Aorta (tissue), 5 donors: ENCODE data around the gene PRPSAP2. TPM values are rescaled to one million over a fixed set of nuclear protein-coding genes. Genes with fewer than 3 reads are reported as not detected.
"Not testable (repeated sequence)": the region's sequence is repeated elsewhere in the genome, so short reads cannot be mapped to it uniquely, and the experiment has no call there.

Experiments
- ATAC-seq: fragments of 200-7000 bp; cut with Tn5 transposase; one replicate; pipeline ENCODE4 v1.9.1; 2022; ENCODE audit warnings: moderate library complexity; ENCODE audit not compliant: low FRiP score
- DNase-seq, 2 donors: peaks; one replicate each; pipeline ENCODE4 v3.0.0-alpha.2; 2020
- H3K27ac ChIP-seq, 2 donors: one replicate each; pipeline ENCODE4 v1.5.1; 2013; ENCODE audit warnings: low read length in 2 of 2, mild to moderate bottlenecking in 2 of 2, moderate library complexity in 2 of 2, control low read depth in 1 of 2, inconsistent platforms in 1 of 2, low read depth in 1 of 2
- H3K27me3 ChIP-seq, 2 donors: one replicate each; pipeline ENCODE4 v1.6.1; 2013; ENCODE audit warnings: control low read depth in 1 of 2, low read length in 1 of 2, mild to moderate bottlenecking in 1 of 2, moderate library complexity in 1 of 2; ENCODE audit not compliant: insufficient read depth in 2 of 2, control insufficient read depth in 1 of 2
- H3K36me3 ChIP-seq, 2 donors: one replicate each; pipeline ENCODE4 v1.6.1; 2013; ENCODE audit warnings: control low read depth in 1 of 2, low read length in 1 of 2, mild to moderate bottlenecking in 1 of 2; ENCODE audit not compliant: insufficient read depth in 2 of 2, control insufficient read depth in 1 of 2
- H3K4me1 ChIP-seq, 2 donors: one replicate each; pipeline ENCODE4 v1.6.1; 2013; ENCODE audit warnings: low read length in 2 of 2, control low read depth in 1 of 2, mild to moderate bottlenecking in 1 of 2, moderate library complexity in 1 of 2; ENCODE audit not compliant: insufficient read depth in 2 of 2, control insufficient read depth in 1 of 2
- H3K4me3 ChIP-seq, 2 donors: one replicate each; pipeline ENCODE4 v1.5.1; 2013; ENCODE audit warnings: low read length in 2 of 2, control low read depth in 1 of 2, mild to moderate bottlenecking in 1 of 2
- H3K9me3 ChIP-seq: one replicate; pipeline ENCODE4 v1.6.1; 2013; ENCODE audit warnings: mild to moderate bottlenecking, low read length; ENCODE audit not compliant: control insufficient read depth
- WGBS, 2 donors: extraction: QIAGEN DNeasy Blood & Tissue Kit; methylation state at CpG; one replicate each; pipeline ENCODE4 v1.1.7; 2013; 5-methylcytosine and 5-hydroxymethylcytosine counted together
- intact Hi-C, 2 donors: fragments of 100-400 bp; cut with DNase I; formaldehyde crosslinking; loops; one replicate each; pipeline versions ENCODE4 v1.14.2 to v1.15.0; 2022
- polyA plus RNA-seq, 2 donors: library from polyadenylated mRNA; stranded (reverse); fragments of 200-250 nt; gene quantifications; one replicate each; pipeline ENCODE4 v1.2.3, GENCODE V29; 2013
- total RNA-seq, 2 donors: library from RNA; stranded (reverse); fragmentation: NEBNext Ultra II Directional; extraction: Animal tissue kit (Norgen Biotek cat#: 25700); gene quantifications; one replicate each; pipeline ENCODE4 v1.2.1, GENCODE V29; 2021
- donor health status: healthy with polysubstance abuse.
- donor health status: Bipolar disorder and iron deficiency.
- donor health status: DM: no; HTN: no; CAD: no.
- donor health status: DM: no; HTN: no; CAD: no.
- donor health status: DM: yes; HTN: yes; CAD: no.

PRPSAP2 gene
- total and polyA plus RNA-seq, 4 donors = 17.6 to 31.8 (median 19.6) TPM

DNA sequence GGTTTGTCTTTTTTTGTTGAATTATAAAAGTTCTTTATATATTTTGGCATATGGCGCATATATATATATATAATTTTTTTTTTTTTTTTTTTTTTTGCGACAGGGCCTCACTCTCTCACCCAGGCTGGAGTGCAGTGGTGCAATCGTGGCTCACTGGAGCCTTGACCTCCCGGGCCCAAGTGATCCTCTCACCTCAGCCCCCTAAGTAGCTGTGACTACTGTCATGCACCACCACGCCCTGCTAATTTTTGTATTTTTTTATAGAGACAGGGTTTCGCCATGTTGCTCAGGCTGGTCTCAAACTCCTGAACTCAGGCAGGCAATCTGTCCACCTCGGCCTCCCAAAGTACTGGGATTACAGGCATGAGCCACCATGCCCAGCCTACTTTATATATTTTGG, 64.7 kb downstream of the PRPSAP2 start:
- 97 to 99% methylated on average over 7 of the region's 7 CpGs for WGBS, 2 donors

DNA sequence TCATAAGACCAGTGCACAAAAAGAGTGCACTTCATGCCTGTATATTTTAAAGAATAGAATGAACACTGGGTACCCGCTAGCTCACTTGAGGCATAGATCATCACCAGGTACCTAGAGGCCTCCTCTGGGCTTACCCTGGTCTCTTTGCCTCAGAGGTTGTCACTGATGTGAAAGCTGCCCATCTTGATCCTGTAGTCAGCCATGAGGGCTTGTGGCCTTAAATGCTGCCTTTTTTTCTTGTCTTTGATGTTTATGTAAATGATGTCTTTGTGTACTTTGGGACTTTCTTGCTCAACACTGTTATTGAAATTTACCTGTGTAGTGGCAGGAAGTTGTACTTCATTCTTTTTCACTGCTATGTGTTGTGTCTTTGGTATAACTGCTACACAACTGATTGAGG, 67.3 kb downstream of the PRPSAP2 start:
- DNase-seq (no peak), ATAC-seq (no peak)
- no peaks in the 10 kb centered on the region for H3K27me3 ChIP-seq
- WGBS, 2 donors = 100% methylated on average over 1 of the region's 1 CpG
- intact Hi-C loops = no loop called here
- no peaks in the 10 kb centered on the region for H3K4me1 ChIP-seq
- H3K36me3 ChIP-seq = no peaks in the 10 kb centered on the region
- H3K4me3 ChIP-seq = no peak overlapping the region
- H3K9me3 ChIP-seq = no peaks in the 10 kb centered on the region
- no peak overlapping the region for H3K27ac ChIP-seq

More for the DNA sequence above, 64.7 kb downstream of the PRPSAP2 start:
- H3K4me1 ChIP-seq, ATAC-seq, H3K4me3 ChIP-seq, H3K27ac ChIP-seq, H3K9me3 ChIP-seq, DNase-seq, intact Hi-C loops, H3K27me3 ChIP-seq, H3K36me3 ChIP-seq: not testable (repeated sequence)

DNA sequence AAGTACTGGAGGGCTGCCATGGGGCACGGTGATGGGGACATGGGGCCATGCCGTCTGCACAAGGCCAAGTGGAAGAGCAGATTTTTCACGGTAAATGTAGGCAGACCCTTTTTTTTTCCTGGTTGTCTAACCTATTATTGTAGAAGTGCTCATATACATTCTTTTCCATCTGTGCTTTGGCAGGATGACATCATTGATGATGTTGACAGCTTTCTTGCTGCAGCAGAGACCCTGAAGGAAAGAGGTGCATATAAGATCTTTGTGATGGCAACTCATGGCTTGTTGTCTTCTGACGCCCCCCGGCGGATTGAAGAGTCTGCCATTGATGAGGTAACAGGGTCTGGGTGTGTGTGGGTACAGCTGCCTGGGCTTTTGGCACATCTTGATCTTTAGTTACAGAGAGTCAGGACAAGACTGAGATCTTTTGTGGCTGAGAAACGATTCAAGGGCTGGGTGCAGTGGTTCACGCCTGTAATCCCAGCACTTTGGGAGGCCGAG, 70.7 kb downstream of the PRPSAP2 start:
- DNase-seq (no peak), ATAC-seq (no peak)
- H3K4me1 ChIP-seq = no peaks in the 10 kb centered on the region
- peaks cover 3 to 4% of the 10 kb centered on the region in 2 donors for H3K36me3 ChIP-seq
- no peaks in the 10 kb centered on the region for H3K9me3 ChIP-seq
- no peak overlapping the region for H3K4me3 ChIP-seq
- H3K27me3 ChIP-seq = no peaks in the 10 kb centered on the region
- intact Hi-C loops = no loop called here
- 77 to 83% methylated on average over 9 of the region's 9 CpGs for WGBS, 2 donors
- H3K27ac ChIP-seq = no peak overlapping the region

DNA sequence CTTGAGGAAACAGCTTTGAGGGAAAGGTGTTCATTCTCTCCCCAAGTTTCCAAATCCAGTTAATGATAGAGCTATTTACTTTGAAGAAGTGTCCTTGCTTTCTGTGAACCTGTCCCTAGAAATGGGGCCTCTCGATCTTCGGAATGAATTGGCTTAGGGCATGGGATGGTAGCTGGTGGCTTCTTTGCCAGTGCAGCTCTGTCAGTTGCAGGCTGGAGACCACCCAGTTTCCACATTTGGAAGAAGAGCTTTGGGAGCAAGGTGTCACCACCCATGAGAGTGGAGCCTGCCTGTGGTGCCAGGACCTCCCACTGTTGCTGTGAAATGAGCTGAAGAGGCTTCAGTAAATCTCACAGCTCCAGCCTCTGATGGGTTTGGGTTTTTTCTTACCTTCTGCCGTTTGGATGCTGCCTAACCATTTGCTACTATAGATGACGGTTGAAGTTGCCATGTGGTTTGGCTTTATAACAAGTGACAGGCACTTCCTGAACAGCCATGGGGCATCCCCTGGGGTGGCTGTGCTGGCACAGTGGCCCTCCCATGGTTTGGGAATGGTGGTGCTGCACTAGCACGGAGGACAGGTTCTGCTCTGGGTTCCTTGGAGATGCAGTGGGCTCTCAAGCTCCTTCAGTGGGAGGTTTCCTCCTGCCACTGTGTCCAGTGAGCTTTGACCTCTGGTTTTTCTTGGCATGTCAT, 74.6 kb downstream of the PRPSAP2 start:
- Histone ChIP-seq H3K4me1 (no peaks in the 10 kb centered on the region), H3K9me3 (no peaks in the 10 kb centered on the region), H3K4me3 (no peak overlapping the region), H3K27ac (no peak overlapping the region), H3K27me3 (no peaks in the 10 kb centered on the region), H3K36me3 (peaks cover 3 to 4% of the 10 kb centered on the region in 2 donors)
- intact Hi-C loops = no loop called here
- WGBS, 2 donors = 63 to 65% methylated on average over 5 of the region's 5 CpGs
- DNase-seq (no peak), ATAC-seq (no peak)

DNA sequence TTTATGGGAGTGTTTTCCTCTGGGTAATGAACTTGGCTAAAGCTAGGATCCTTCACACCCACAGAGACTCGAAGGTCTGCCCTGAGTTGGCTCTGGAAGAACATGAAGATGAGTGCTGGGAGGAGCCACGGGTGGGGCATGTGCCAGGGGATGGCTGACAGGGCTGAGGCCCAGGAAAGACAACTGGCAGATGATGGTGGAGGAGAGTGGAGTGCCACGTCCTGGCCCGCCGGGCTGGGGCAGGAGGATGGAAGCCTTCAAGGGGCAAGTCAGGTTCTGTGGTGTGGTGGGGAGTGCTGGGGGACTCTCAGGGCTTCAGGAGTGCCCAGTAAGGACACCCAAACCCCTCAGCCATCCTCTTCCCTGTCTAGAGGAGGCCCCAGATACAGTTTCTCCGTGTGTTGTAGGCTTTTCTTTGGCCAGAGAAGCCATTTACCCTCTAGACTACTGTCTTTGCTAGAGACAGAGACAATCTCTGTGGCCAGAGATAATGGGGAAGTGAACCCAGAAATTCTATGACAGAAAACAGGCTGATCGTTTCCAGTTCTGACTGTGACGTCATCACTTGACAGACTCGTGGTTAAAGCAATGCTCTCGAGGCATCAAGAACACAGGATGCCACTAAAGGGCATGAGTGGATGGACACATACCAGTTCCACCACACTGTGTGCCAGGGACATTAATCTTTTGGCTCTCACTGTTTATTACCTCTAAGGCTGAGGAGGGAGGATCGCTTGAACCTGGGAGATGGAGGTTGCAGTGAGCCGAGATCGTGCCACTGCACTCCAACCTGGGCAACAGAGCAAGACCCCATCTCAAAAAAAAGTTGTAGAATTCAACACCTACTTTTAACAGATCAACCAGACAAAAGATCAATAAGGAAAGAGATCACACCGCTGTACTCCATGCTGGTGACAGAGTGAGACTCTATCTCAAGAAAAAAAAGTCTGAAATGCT, 75.4 kb downstream of the PRPSAP2 start:
- no peak for ATAC-seq
- Histone ChIP-seq H3K27me3 (no peaks in the 10 kb centered on the region), H3K27ac (no peak overlapping the region), H3K4me3 (no peak overlapping the region), H3K36me3 (peaks cover 3 to 4% of the 10 kb centered on the region in 2 donors), H3K4me1 (no peaks in the 10 kb centered on the region), H3K9me3 (no peaks in the 10 kb centered on the region)
- no peak for DNase-seq
- 83% methylated on average over 14 of the region's 14 CpGs for WGBS, 2 donors
- intact Hi-C loops = no loop called here

DNA sequence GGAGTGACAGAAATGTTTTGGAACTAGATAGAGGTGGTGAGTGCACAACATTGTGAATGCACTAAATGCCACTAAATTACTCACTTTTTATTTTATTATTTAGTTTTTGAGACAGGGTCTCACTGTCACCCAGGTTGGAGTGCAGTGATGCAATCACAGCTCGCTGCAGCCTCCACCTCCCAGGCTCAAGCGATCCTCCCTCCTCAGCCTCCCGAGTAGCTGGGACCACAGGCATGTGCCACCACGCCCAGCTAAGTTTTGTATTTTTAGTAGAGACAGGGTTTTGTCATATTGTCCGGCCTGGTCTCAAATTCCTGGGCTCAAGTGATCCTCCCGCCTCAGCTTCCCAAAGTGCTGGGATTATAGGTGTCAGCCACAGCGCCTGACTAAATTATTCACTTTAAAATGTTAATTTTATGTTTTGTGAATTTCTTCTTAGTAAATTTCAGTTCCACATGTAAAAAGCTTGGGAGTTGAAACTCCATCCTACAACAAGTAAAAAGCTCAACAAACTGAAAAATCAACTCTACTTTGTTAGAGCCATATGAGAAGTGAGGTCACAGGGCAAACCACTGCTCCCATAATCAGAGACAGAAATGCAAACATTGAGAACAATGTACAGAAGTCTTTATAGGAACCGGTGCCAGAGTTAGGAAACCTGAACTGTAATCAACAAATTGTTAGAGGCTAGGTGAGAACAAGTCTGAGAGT, 80.2 kb downstream of the PRPSAP2 start:
- no peaks in the 10 kb centered on the region for H3K4me1 ChIP-seq
- 79 to 86% methylated on average over 8 of the region's 8 CpGs for WGBS, 2 donors
- no peaks in the 10 kb centered on the region for H3K9me3 ChIP-seq
- no peak for DNase-seq
- ATAC-seq = no peak
- no peaks in the 10 kb centered on the region for H3K36me3 ChIP-seq
- intact Hi-C loops = no loop called here
- H3K4me3 ChIP-seq = no peak overlapping the region
- H3K27me3 ChIP-seq = no peaks in the 10 kb centered on the region
- H3K27ac ChIP-seq = no peak overlapping the region

DNA sequence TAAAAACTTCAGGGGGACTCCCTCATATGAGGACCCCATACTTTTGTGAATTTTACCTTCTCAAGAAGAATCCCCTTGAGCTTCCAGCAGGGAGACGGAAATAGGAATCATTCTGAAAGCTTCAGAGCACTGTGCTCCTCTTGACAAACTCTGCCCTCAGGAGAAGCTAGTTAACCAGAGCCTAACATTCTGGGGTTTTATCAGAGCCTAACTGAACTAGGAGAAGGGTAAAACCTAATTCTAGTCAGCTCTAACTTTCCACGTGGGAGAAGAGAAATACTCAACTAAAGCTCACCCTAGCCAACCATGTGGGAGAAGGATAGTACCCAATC, 80.7 kb downstream of the PRPSAP2 start:
- DNase-seq (no peak), ATAC-seq (no peak)
- intact Hi-C loops = no loop called here
- H3K27ac ChIP-seq = no peak overlapping the region
- no peaks in the 10 kb centered on the region for H3K36me3 ChIP-seq
- H3K4me3 ChIP-seq = no peak overlapping the region
- 60 to 63% methylated on average over 2 of the region's 2 CpGs for WGBS, 2 donors
- H3K9me3 ChIP-seq = no peaks in the 10 kb centered on the region
- no peaks in the 10 kb centered on the region for H3K27me3 ChIP-seq
- H3K4me1 ChIP-seq = no peaks in the 10 kb centered on the region

DNA sequence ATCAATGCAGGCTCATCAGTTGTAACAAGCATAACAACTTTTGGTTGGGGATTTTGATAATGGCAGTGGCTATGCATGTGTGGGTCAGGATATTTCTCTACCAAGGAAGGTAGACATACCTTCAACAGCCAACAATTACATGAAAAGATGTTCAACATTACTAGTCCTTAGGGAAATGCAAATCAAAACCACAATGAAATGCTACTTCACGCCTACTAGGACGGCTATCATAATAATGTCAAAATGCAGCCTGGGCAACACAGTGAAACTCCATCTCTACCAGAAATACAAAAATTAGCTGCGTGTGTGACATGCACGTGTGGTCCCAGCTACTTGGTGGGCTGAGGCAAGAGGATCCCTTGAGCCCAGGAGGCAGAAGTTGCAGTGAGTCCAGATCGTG, 86.7 kb downstream of the PRPSAP2 start:
- H3K4me3 ChIP-seq = no peak overlapping the region
- DNase-seq (no peak), ATAC-seq (no peak)
- intact Hi-C loops = no loop called here
- no peaks in the 10 kb centered on the region for H3K4me1 ChIP-seq
- H3K36me3 ChIP-seq = no peaks in the 10 kb centered on the region
- H3K27ac ChIP-seq = no peak overlapping the region
- 65 to 66% methylated on average over 5 of the region's 5 CpGs for WGBS, 2 donors
- peaks cover 1% of the 10 kb centered on the region for H3K9me3 ChIP-seq
- H3K27me3 ChIP-seq = no peaks in the 10 kb centered on the region
